HL-60 (cell line): ENCODE measurements around the gene DAPP1.
"Not testable (repeated sequence)": the region's sequence is repeated elsewhere in the genome, so short reads cannot be mapped to it uniquely, and the experiment has no call there.

Experiments
- DNase-seq, 2 experiments: peaks; one replicate each; pipeline ENCODE4 v3.0.0-alpha.2; 2010 to 2020; ENCODE audit warnings: low read depth in 1 of 2, low spot score in 1 of 2
- H3K27ac ChIP-seq: fragments of 250-450 bp; sonication (Bioruptor Pico); replicated peaks from 2 replicates; pipeline ENCODE4 v1.5.1; 2020; ENCODE audit warnings: mild to moderate bottlenecking, moderate library complexity
- H3K27me3 ChIP-seq: fragments of 250-450 bp; sonication (Bioruptor Pico); 2 replicates; pipeline ENCODE4 v1.5.1; 2021; ENCODE audit warnings: mild to moderate bottlenecking, moderate library complexity; ENCODE audit not compliant: insufficient read depth, poor library complexity, severe bottlenecking
- H3K4me3 ChIP-seq: replicated peaks from 2 replicates; pipeline ENCODE4 v1.5.1; 2011; ENCODE audit warnings: mild to moderate bottlenecking, control low read depth, low read length; ENCODE audit not compliant: insufficient read depth
- CTCF ChIP-seq: IDR thresholded peaks from one replicate; pipeline ENCODE4 v1.5.1; 2011; ENCODE audit warnings: low read length, control low read depth, inconsistent platforms; ENCODE audit not compliant: insufficient read depth
- GABPA ChIP-seq: IDR thresholded peaks from 2 replicates; pipeline ENCODE4 v1.6.1; 2012; ENCODE audit warnings: low read depth
- POLR2AphosphoS5 ChIP-seq: IDR thresholded peaks from 2 replicates; pipeline ENCODE4 v1.6.1; 2012; ENCODE audit warnings: low read depth
- REST ChIP-seq: IDR thresholded peaks from 2 replicates; pipeline ENCODE4 v1.6.1; 2012; ENCODE audit warnings: low read depth; ENCODE audit not compliant: insufficient replicate concordance
- SPI1 ChIP-seq: IDR thresholded peaks from 2 replicates; pipeline ENCODE4 v1.6.1; 2012; ENCODE audit warnings: low read depth, mild to moderate bottlenecking, borderline replicate concordance
- long read RNA-seq: library from polyadenylated mRNA; unstranded; transcript quantifications from one replicate; pipeline ENCODE4 v2.0.0, GENCODE V29; 2020

DAPP1 gene
- long read RNA-seq, transcript DAPP1-203 (9 exons, 1,440 nt): major isoform, 25 of 26 reads
- long read RNA-seq, partial matches to known transcripts: 0 of 26 reads
- long read RNA-seq, other reads (novel, unspliced or antisense): 1 of 26 reads

DNA sequence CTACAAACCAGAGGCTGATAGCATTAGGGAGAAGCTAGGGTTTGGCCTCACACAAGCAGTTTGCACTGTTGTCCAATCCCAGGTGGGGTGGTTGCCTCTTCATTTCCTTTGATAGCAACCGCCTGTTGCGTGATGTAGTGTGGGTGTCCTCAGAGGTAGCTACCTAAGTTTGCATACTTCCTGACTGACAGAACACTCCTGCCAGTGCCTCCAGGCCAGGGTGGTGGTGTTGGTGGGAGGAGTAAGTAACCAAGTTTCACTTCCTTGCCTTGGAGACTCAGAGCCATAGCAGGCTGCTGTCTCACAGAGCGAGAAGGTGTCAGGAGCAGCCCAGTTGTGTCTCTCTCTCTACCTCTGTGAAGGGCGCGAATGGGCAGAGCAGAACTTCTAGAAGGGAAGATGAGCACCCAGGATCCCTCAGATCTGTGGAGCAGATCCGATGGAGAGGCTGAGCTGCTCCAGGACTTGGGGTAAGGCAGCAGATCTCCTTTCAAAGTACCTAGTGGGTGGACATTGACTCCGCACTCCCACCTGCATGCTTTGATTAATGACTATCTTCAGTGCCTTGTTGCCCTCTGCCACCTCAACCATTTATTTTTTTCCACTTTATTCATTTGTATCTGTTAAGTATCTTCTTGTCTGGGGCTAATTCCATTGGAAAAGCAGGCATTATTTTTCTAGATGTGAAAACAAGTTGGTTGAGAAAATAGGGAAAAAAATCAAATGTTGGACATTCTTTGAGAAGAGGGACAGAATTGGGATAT is at the start of gene DAPP1:
DAPP1 (plus strand) TSS at position 283 of the 764 bp plus-strand sequence; CDS start at position 370, 87 bp downstream.
- H3K27me3 ChIP-seq: no peaks in the 10 kb centered on the region
- peak within 1 kb of the TSS; percentile 81 for H3K4me3 ChIP-seq
- no peak for TF ChIP-seq GABPA
- TF ChIP-seq REST: peak; percentile 18
- TF ChIP-seq SPI1: peak; percentile 73; the same call in 1 of the 2 replicates
- peak; percentile 77 for TF ChIP-seq POLR2AphosphoS5
- peak within 1 kb of the TSS; percentile 77 for H3K27ac ChIP-seq
- DNase-seq: peak; percentile 71 to 92

- not testable (repeated sequence) for H3K27ac ChIP-seq, H3K27me3 ChIP-seq, H3K4me3 ChIP-seq, DNase-seq
Observed at GRCh38 chr4:99770842-99771241, 45.8 kb upstream of the DAPP1 start.

DNA sequence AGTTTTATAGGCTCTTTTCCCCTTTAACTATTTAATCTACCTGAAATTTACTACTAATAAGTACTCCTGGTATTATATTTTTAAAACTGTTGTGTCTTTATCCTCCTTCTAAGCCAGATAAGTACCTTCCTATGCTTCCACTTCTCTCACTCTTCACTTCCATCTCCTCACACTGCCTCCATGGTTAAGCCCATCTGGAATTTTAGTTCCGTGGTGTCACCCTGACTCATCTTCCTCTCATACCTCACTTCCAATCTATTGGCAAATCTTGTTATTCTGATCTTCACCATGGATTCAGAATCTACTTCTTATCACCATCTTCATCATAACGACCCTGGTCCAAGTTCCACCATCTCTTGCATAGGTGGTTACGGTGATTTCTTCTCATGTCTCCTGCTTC is 32.7 kb upstream of the DAPP1 start:
- no peak for TF ChIP-seq CTCF
- TF ChIP-seq SPI1: no peak
- TF ChIP-seq POLR2AphosphoS5: no peak
- no peak for TF ChIP-seq GABPA
- TF ChIP-seq REST: no peak
- Histone ChIP-seq H3K27ac (no peak overlapping the region), H3K27me3 (no peaks in the 10 kb centered on the region), H3K4me3 (no peak overlapping the region)
- no peak for DNase-seq

DNA sequence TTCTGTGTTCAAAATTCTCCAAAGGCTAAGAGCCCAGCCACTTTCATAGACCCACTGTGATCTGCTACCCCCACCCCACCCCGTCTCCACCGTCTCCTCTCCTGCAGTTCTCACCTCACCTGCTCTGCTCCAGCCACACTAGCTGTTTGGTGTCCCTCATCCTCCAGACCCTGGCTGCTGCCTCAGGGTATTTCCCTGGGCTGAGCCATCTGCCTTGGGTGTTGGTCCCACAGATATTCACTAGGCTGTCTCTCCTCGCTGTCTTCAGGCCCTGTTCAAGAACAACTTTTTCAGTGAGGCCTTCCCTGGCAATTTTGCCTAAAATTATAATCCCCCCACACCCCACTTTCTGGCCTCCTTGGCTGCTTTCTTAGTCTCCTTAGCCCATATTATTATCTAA is 31.8 kb upstream of the DAPP1 start:
- TF ChIP-seq REST: no peak
- TF ChIP-seq CTCF: no peak
- no peak for TF ChIP-seq SPI1
- TF ChIP-seq POLR2AphosphoS5: no peak
- no peak for TF ChIP-seq GABPA
- no peak for DNase-seq
- no peak overlapping the region for H3K27ac ChIP-seq
- no peaks in the 10 kb centered on the region for H3K27me3 ChIP-seq
- no peak overlapping the region for H3K4me3 ChIP-seq
